HL-60 (cell line): ENCODE results near the gene RFX1.

Experiments
- DNase-seq, 2 experiments: peaks; one replicate each; pipeline ENCODE4 v3.0.0-alpha.2; 2010 to 2020; ENCODE audit warnings: low read depth in 1 of 2, low spot score in 1 of 2
- H3K27ac ChIP-seq: fragments of 250-450 bp; sonication (Bioruptor Pico); replicated peaks from 2 replicates; pipeline ENCODE4 v1.5.1; 2020; ENCODE audit warnings: mild to moderate bottlenecking, moderate library complexity
- H3K27me3 ChIP-seq: fragments of 250-450 bp; sonication (Bioruptor Pico); 2 replicates; pipeline ENCODE4 v1.5.1; 2021; ENCODE audit warnings: mild to moderate bottlenecking, moderate library complexity; ENCODE audit not compliant: insufficient read depth, poor library complexity, severe bottlenecking
- H3K4me3 ChIP-seq: replicated peaks from 2 replicates; pipeline ENCODE4 v1.5.1; 2011; ENCODE audit warnings: mild to moderate bottlenecking, control low read depth, low read length; ENCODE audit not compliant: insufficient read depth
- CTCF ChIP-seq: IDR thresholded peaks from one replicate; pipeline ENCODE4 v1.5.1; 2011; ENCODE audit warnings: low read length, control low read depth, inconsistent platforms; ENCODE audit not compliant: insufficient read depth
- GABPA ChIP-seq: IDR thresholded peaks from 2 replicates; pipeline ENCODE4 v1.6.1; 2012; ENCODE audit warnings: low read depth
- POLR2AphosphoS5 ChIP-seq: IDR thresholded peaks from 2 replicates; pipeline ENCODE4 v1.6.1; 2012; ENCODE audit warnings: low read depth
- SPI1 ChIP-seq: IDR thresholded peaks from 2 replicates; pipeline ENCODE4 v1.6.1; 2012; ENCODE audit warnings: low read depth, mild to moderate bottlenecking, borderline replicate concordance
- TF ChIP-seq, protein P1 (sequence below): IDR thresholded peaks from 2 replicates; pipeline ENCODE4 v1.6.1; 2012; ENCODE audit warnings: low read depth; ENCODE audit not compliant: insufficient replicate concordance

Gene RFX1

GRCh38 chr19:13990085-13990484, 16.0 kb downstream of the RFX1 start:
- H3K27me3 ChIP-seq: no peaks in the 10 kb centered on the region
- no peak overlapping the region for H3K27ac ChIP-seq
- TF ChIP-seq, protein P1, sequence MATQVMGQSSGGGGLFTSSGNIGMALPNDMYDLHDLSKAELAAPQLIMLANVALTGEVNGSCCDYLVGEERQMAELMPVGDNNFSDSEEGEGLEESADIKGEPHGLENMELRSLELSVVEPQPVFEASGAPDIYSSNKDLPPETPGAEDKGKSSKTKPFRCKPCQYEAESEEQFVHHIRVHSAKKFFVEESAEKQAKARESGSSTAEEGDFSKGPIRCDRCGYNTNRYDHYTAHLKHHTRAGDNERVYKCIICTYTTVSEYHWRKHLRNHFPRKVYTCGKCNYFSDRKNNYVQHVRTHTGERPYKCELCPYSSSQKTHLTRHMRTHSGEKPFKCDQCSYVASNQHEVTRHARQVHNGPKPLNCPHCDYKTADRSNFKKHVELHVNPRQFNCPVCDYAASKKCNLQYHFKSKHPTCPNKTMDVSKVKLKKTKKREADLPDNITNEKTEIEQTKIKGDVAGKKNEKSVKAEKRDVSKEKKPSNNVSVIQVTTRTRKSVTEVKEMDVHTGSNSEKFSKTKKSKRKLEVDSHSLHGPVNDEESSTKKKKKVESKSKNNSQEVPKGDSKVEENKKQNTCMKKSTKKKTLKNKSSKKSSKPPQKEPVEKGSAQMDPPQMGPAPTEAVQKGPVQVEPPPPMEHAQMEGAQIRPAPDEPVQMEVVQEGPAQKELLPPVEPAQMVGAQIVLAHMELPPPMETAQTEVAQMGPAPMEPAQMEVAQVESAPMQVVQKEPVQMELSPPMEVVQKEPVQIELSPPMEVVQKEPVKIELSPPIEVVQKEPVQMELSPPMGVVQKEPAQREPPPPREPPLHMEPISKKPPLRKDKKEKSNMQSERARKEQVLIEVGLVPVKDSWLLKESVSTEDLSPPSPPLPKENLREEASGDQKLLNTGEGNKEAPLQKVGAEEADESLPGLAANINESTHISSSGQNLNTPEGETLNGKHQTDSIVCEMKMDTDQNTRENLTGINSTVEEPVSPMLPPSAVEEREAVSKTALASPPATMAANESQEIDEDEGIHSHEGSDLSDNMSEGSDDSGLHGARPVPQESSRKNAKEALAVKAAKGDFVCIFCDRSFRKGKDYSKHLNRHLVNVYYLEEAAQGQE: no peak
- TF ChIP-seq CTCF: no peak
- DNase-seq: no peak
- H3K4me3 ChIP-seq: no peak overlapping the region

DNA sequence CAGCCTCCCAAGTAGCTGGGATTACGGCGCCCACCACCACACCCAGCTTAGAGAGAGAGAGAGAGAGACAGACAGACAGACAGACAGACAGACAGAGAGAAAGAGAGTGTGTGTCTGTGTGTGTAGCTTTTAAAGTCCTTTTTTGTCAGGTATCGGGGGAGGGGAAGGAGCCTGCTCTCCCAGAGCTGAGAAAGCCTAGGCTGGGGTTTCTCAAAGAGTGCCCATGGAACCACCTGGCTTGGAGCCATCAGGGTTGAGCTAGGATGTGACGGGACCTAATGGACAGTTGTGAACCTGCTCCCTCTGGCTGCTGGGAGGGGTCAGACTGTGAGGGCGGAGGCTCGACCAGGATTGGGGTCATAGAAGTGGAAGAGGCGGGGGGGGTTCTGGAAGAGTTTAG, 16.6 kb downstream of the RFX1 start:
- DNase-seq: no peak
- no peak overlapping the region for H3K4me3 ChIP-seq
- H3K27ac ChIP-seq: no peak overlapping the region
- TF ChIP-seq CTCF: no peak
- TF ChIP-seq GABPA: no peak
- TF ChIP-seq, protein P1: no peak
- H3K27me3 ChIP-seq: no peaks in the 10 kb centered on the region

GRCh38 chr19:13987101-13987890, 18.8 kb downstream of the RFX1 start:
- Histone ChIP-seq H3K27me3 (no peaks in the 10 kb centered on the region), H3K4me3 (no peak overlapping the region), H3K27ac (peak overlapping the region; percentile 98)
- peak; percentile 87 to 91 for DNase-seq
- TF ChIP-seq, protein P1: no peak
- TF ChIP-seq GABPA (no peak), SPI1 (peak; percentile 8; the same call in 1 of the 2 replicates), CTCF (no peak), POLR2AphosphoS5 (peak; percentile 68; the same call in 1 of the 2 replicates)
